ENCODE data around the gene PRORP. TPM values are rescaled to one million over a fixed set of nuclear protein-coding genes. Genes with fewer than 3 reads are reported as not detected.

The PRORP gene
- total RNA-seq, 2 experiments from 2014 or later: 45.2 to 52.2 TPM

DNA sequence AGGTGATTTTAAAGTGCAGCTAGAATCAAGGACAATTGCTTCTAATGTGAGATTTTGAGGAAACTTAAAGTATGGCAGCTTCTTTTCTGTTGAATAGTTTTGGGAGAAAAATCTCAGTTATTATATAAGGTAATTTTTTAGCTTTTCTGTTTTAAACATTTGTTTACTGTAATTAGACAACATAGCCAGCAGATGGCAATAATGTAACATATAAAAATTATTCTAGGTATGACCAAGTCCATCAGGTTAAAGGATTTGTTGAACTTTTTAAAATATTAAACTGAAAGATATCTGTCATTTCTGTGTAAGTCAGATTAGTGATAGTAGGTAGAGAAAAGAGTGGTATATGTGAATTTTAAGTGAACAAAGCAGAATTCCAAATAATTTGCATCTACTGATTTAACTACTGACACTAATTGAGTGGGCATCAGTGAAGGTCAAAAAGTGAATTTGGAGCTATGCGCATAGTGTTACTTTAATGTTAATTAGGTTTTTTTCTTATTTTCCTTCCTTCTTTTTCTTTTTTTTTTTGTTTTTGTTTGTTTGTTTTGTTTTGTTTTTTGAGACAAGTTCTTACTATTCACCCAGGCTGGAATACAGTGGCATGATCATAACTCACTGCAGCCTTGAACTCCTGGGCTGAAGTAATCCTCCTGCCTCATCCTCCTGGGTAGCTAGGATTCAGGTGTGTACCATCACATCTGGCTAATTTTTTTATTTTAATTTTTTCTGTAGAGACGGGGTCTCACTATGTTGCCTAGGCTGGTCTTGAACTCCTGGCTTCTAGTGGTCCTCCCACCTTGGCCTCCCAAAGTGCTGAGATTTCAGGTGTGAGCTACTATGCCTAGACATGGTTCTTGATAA is 18.6 kb downstream of the PRORP start:
- Histone ChIP-seq H3K9me3 (ENCODE audit: low read length) (no peaks in the 10 kb centered on the region), H2AFZ (ENCODE audit: low read length) (no peak overlapping the region), H3K4me3 (ENCODE audit: low read depth, low read length, poor library complexity, severe bottlenecking) (no peak overlapping the region), H3K9me2 (ENCODE audit: insufficient read depth, low read length) (no peaks in the 10 kb centered on the region), H3K27ac (ENCODE audit: low read depth, low read length, poor library complexity, severe bottlenecking) (no peak overlapping the region), H3K4me1 (ENCODE audit: insufficient read depth, low read length, poor library complexity, severe bottlenecking) (no peaks in the 10 kb centered on the region), H3K79me2 (ENCODE audit: insufficient read depth, low read depth, low read length) (peaks cover 45% of the 10 kb centered on the region; the same call in 1 of the 2 replicates), H3K36me3 (ENCODE audit: insufficient read depth, low read length) (peaks cover 71% of the 10 kb centered on the region), H4K20me1 (ENCODE audit: insufficient read depth, low read length) (no peaks in the 10 kb centered on the region), H3K4me2 (ENCODE audit: low read length) (no peak overlapping the region)
- no peak for TF ChIP-seq EZH2phosphoT487 (IDR thresholded peaks at IDR 0.05; ENCODE audit: borderline replicate concordance, low read depth, low read length)
- TF ChIP-seq, protein P1, sequence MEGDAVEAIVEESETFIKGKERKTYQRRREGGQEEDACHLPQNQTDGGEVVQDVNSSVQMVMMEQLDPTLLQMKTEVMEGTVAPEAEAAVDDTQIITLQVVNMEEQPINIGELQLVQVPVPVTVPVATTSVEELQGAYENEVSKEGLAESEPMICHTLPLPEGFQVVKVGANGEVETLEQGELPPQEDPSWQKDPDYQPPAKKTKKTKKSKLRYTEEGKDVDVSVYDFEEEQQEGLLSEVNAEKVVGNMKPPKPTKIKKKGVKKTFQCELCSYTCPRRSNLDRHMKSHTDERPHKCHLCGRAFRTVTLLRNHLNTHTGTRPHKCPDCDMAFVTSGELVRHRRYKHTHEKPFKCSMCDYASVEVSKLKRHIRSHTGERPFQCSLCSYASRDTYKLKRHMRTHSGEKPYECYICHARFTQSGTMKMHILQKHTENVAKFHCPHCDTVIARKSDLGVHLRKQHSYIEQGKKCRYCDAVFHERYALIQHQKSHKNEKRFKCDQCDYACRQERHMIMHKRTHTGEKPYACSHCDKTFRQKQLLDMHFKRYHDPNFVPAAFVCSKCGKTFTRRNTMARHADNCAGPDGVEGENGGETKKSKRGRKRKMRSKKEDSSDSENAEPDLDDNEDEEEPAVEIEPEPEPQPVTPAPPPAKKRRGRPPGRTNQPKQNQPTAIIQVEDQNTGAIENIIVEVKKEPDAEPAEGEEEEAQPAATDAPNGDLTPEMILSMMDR (conservative IDR thresholded peaks at IDR 0.05; ENCODE audit: low read length): peak; percentile 88
- peak; percentile 59 for DNase-seq (ENCODE audit: low spot score)
- CTCF ChIA-PET (ENCODE audit: unreplicated experiment): interaction anchor here (0.5 to 1.1 kb wide), 2 partner anchors 99 to 270 kb away, joined by 3 read pairs; no protein-coding TSS in a partner anchor
- BruUV-seq (replicated peaks): no TSS peak
- intact Hi-C loops (cut with micrococcal nuclease; ENCODE audit: unreplicated experiment): loop anchor here (1.0 to 10.0 kb wide), 3 partner anchors 86 to 554 kb away; no protein-coding TSS in a partner anchor
- POLR2A ChIA-PET: interaction anchor here (0.5 to 1.9 kb wide), 7 partner anchors 11 to 279 kb away, joined by 3 to 7 read pairs (median 3); partner anchors contain the start of genes PPP2R3C and PRORP

DNA sequence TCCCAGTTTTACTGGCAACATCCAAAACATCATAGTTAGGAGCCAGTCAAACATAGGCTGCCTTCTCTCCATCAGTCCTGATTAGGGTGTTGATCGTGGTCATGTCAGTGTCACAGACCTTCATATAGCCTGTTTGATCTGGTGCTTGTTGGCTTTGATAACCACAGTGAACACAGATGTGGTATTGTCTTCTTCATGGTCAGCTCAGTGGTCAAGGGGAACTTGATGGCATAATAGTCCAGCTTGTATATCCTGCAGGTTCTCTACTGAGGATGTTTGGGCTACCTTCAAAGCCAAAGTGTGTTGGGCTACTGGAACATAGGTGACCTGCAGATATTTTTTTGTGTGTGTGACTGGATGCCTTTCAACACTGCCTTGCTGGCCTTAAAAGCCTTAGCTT is 21.7 kb downstream of the PRORP start:
- POLR2A ChIA-PET: interaction anchor here (0.5 to 2.7 kb wide), 6 partner anchors 10 to 435 kb away, joined by 3 to 8 read pairs (median 5); no protein-coding TSS in a partner anchor
- Histone ChIP-seq H3K9me2 (ENCODE audit: insufficient read depth, low read length) (no peaks in the 10 kb centered on the region), H3K4me1 (ENCODE audit: insufficient read depth, low read length, poor library complexity, severe bottlenecking) (no peaks in the 10 kb centered on the region), H3K4me3 (ENCODE audit: low read depth, low read length, poor library complexity, severe bottlenecking) (no peak overlapping the region), H3K4me2 (ENCODE audit: low read length) (no peak overlapping the region), H3K79me2 (ENCODE audit: insufficient read depth, low read depth, low read length) (peaks cover 41% of the 10 kb centered on the region; the same call in 1 of the 2 replicates), H2AFZ (ENCODE audit: low read length) (no peak overlapping the region), H3K9me3 (ENCODE audit: low read length) (no peaks in the 10 kb centered on the region), H3K27ac (ENCODE audit: low read depth, low read length, poor library complexity, severe bottlenecking) (no peak overlapping the region), H4K20me1 (ENCODE audit: insufficient read depth, low read length) (no peaks in the 10 kb centered on the region), H3K36me3 (ENCODE audit: insufficient read depth, low read length) (peaks cover 61% of the 10 kb centered on the region)
- intact Hi-C loops (cut with micrococcal nuclease; ENCODE audit: unreplicated experiment): loop anchor here (5.0 to 10.0 kb wide), 2 partner anchors 83 to 551 kb away; no protein-coding TSS in a partner anchor
- no peak for DNase-seq (ENCODE audit: low spot score)
- BruUV-seq (replicated peaks): no TSS peak
- TF ChIP-seq, protein P1 (conservative IDR thresholded peaks at IDR 0.05; ENCODE audit: low read length): no peak
- TF ChIP-seq EZH2phosphoT487 (IDR thresholded peaks at IDR 0.05; ENCODE audit: borderline replicate concordance, low read depth, low read length): no peak
- CTCF ChIA-PET (ENCODE audit: unreplicated experiment): interaction anchor here (0.6 kb wide), 1 partner anchor 261 kb away, joined by 3 read pairs; no protein-coding TSS in a partner anchor
